Neuronal stem cell (in vitro differentiated cells): ENCODE data around the gene GBGT1.
"Not testable (repeated sequence)": the region's sequence is repeated elsewhere in the genome, so short reads cannot be mapped to it uniquely, and the experiment has no call there.

Source experiments
- DNase-seq: peaks from one replicate; pipeline ENCODE4 v3.0.0-alpha.2; 2013; ENCODE audit warnings: low spot score
- H2AFZ ChIP-seq: one replicate; pipeline ENCODE4 v1.6.1; 2013; ENCODE audit warnings: mild to moderate bottlenecking, low read length, inconsistent platforms
- H2AK5ac ChIP-seq: 2 replicates; pipeline ENCODE4 v1.6.1; 2013; ENCODE audit warnings: low read depth, mild to moderate bottlenecking, inconsistent platforms, low read length, moderate library complexity, mixed read lengths
- H2BK120ac ChIP-seq: 2 replicates; pipeline ENCODE4 v1.6.1; 2013; ENCODE audit warnings: low read depth, mild to moderate bottlenecking, inconsistent platforms, low read length, moderate library complexity, mixed read lengths
- H2BK12ac ChIP-seq: one replicate; pipeline ENCODE4 v1.6.1; 2013; ENCODE audit warnings: low read length, inconsistent platforms
- H2BK15ac ChIP-seq: 2 replicates; pipeline ENCODE4 v1.6.1; 2013; ENCODE audit warnings: mild to moderate bottlenecking, low read length, inconsistent platforms, mixed read lengths
- H2BK5ac ChIP-seq: one replicate; pipeline ENCODE4 v1.6.1; 2013; ENCODE audit warnings: inconsistent platforms, mild to moderate bottlenecking, low read length, moderate library complexity
- H3K14ac ChIP-seq: one replicate; pipeline ENCODE4 v1.6.1; 2013; ENCODE audit warnings: low read length, inconsistent platforms
- H3K18ac ChIP-seq: 2 replicates; pipeline ENCODE4 v1.6.1; 2013; ENCODE audit warnings: low read length, inconsistent platforms
- H3K23ac ChIP-seq: 2 replicates; pipeline ENCODE4 v1.6.1; 2013; ENCODE audit warnings: low read depth, mild to moderate bottlenecking, mixed read lengths, low read length, inconsistent platforms; ENCODE audit not compliant: poor library complexity
- H3K27ac ChIP-seq: replicated peaks from 3 replicates; pipeline ENCODE4 v1.5.1; 2013; ENCODE audit warnings: low read length, inconsistent platforms
- H3K27me3 ChIP-seq, 3 experiments: 2 replicates each; pipeline ENCODE4 v1.6.1; 2013; ENCODE audit warnings: low read length in 3 of 3, mild to moderate bottlenecking in 2 of 3, inconsistent platforms in 1 of 3, low read depth in 1 of 3, mixed read lengths in 1 of 3, moderate library complexity in 1 of 3; ENCODE audit not compliant: control insufficient read depth in 3 of 3, insufficient read depth in 3 of 3
- H3K36me3 ChIP-seq, 2 donors: replicated peaks in 1 of 2; 2 replicates each; pipeline ENCODE4 v1.6.1; 2013; ENCODE audit warnings: low read length in 2 of 2; ENCODE audit not compliant: control insufficient read depth in 2 of 2, insufficient read depth in 2 of 2
- H3K4ac ChIP-seq: 2 replicates; pipeline ENCODE4 v1.6.1; 2013; ENCODE audit warnings: inconsistent platforms, mild to moderate bottlenecking, low read length, moderate library complexity
- H3K4me1 ChIP-seq, 2 donors: 1 replicate in 1 of 2; 2 replicates in 1 of 2; pipeline ENCODE4 v1.6.1; 2013; ENCODE audit warnings: low read length in 2 of 2, low read depth in 1 of 2; ENCODE audit not compliant: control insufficient read depth in 2 of 2, insufficient read depth in 1 of 2
- H3K4me2 ChIP-seq: one replicate; pipeline ENCODE4 v1.6.1; 2013; ENCODE audit warnings: mild to moderate bottlenecking, low read length, inconsistent platforms; ENCODE audit not compliant: insufficient read depth, poor library complexity, severe bottlenecking
- H3K4me3 ChIP-seq, 2 donors: 2 replicates each; pipeline ENCODE4 v1.5.1; 2013; ENCODE audit warnings: low read length in 2 of 2, mild to moderate bottlenecking in 2 of 2, inconsistent platforms in 1 of 2, moderate library complexity in 1 of 2
- H3K79me1 ChIP-seq: one replicate; pipeline ENCODE4 v1.6.1; 2013; ENCODE audit warnings: low read depth, mild to moderate bottlenecking, inconsistent platforms, low read length, moderate library complexity
- H3K9ac ChIP-seq: one replicate; pipeline ENCODE4 v1.6.1; 2013; ENCODE audit warnings: mild to moderate bottlenecking, low read depth, low read length, inconsistent platforms; ENCODE audit not compliant: poor library complexity
- H3K9me3 ChIP-seq, 2 donors: replicated peaks in 1 of 2; 2 replicates each; pipeline versions ENCODE3 to v1.6.1; 2013; ENCODE audit warnings: low read length in 2 of 2, mild to moderate bottlenecking in 2 of 2, inconsistent platforms in 1 of 2, low read depth in 1 of 2, mixed read lengths in 1 of 2, moderate library complexity in 1 of 2; ENCODE audit not compliant: control insufficient read depth in 2 of 2, insufficient read depth in 1 of 2
- H4K8ac ChIP-seq: one replicate; pipeline ENCODE4 v1.6.1; 2013; ENCODE audit warnings: low read depth, mild to moderate bottlenecking, inconsistent platforms, low read length, moderate library complexity
- H4K91ac ChIP-seq: one replicate; pipeline ENCODE4 v1.6.1; 2013; ENCODE audit warnings: low read length, low read depth, mild to moderate bottlenecking, inconsistent platforms; ENCODE audit not compliant: poor library complexity
- WGBS, 2 donors: extraction: QIAGEN DNeasy Blood & Tissue Kit; methylation state at CpG; one replicate each; pipeline ENCODE4 v1.1.7; 2013; ENCODE audit warnings: missing lambda C conversion rate in 2 of 2, mixed read lengths in 1 of 2; ENCODE audit not compliant: insufficient read length in 2 of 2, insufficient replicate concordance in 1 of 2; ENCODE audit errors: extremely low coverage in 2 of 2; 5-methylcytosine and 5-hydroxymethylcytosine counted together

Gene GBGT1

GRCh38 chr9:133208880-133209300, 45.2 kb upstream of the GBGT1 start, which contains the start of gene OBP2B:
Gene OBP2B (minus strand): TSS chr9:133209250. CDS start chr9:133209199, 51 bp downstream.
- H3K9ac ChIP-seq, H3K36me3 ChIP-seq, DNase-seq, H4K91ac ChIP-seq, H3K9me3 ChIP-seq, H2BK15ac ChIP-seq, H2AFZ ChIP-seq, H2BK120ac ChIP-seq, H3K27ac ChIP-seq, H3K4me1 ChIP-seq, H2AK5ac ChIP-seq, H2BK12ac ChIP-seq, H3K4ac ChIP-seq, H2BK5ac ChIP-seq, H3K4me3 ChIP-seq, H3K23ac ChIP-seq, H3K79me1 ChIP-seq, H3K4me2 ChIP-seq, H3K14ac ChIP-seq: not testable (repeated sequence)
- no CpG with 5 or more reads among the region's 18 CpGs for WGBS, 2 donors
- peak within 1 kb of the TSS; percentile 43 for H4K8ac ChIP-seq
- H3K18ac ChIP-seq, result peak within 1 kb of the TSS; percentile 48
- peaks cover 0 to 42% (median 5%) of the 10 kb centered on the region in 3 experiments for H3K27me3 ChIP-seq

GRCh38 chr9:133208171-133208879, 44.6 kb upstream of the GBGT1 start:
- not testable (repeated sequence) for H3K79me1 ChIP-seq, H2AFZ ChIP-seq, H3K27ac ChIP-seq, H3K9ac ChIP-seq, H3K14ac ChIP-seq, H2BK15ac ChIP-seq, H3K4me2 ChIP-seq, H2AK5ac ChIP-seq, H3K4me1 ChIP-seq, H3K23ac ChIP-seq, H4K8ac ChIP-seq, H2BK120ac ChIP-seq, H3K4me3 ChIP-seq, H3K36me3 ChIP-seq, H3K9me3 ChIP-seq, H2BK5ac ChIP-seq, DNase-seq, H4K91ac ChIP-seq, H2BK12ac ChIP-seq, H3K4ac ChIP-seq
- no CpG with 5 or more reads among the region's 16 CpGs for WGBS, 2 donors
- Histone ChIP-seq H3K27me3 (peaks cover 0 to 48% (median 9%) of the 10 kb centered on the region in 3 experiments), H3K18ac (peak overlapping the region; percentile 48)

GRCh38 chr9:133207540-133208170, 43.9 kb upstream of the GBGT1 start:
- no peak for DNase-seq
- Histone ChIP-seq H3K27ac (no peak overlapping the region), H2BK12ac (no peak overlapping the region), H3K4me3 (no peak overlapping the region), H2BK5ac (no peak overlapping the region), H2AK5ac (no peak overlapping the region), H3K14ac (no peak overlapping the region), H3K4me1 (no peaks in the 10 kb centered on the region), H3K36me3 (no peaks in the 10 kb centered on the region), H4K91ac (no peak overlapping the region), H3K79me1 (peaks cover 2% of the 10 kb centered on the region), H3K9me3 (peaks cover 0 to 11% of the 10 kb centered on the region in 2 donors), H3K27me3 (peaks cover 0 to 53% (median 13%) of the 10 kb centered on the region in 3 experiments), H3K4me2 (no peak overlapping the region), H3K4ac (no peak overlapping the region), H3K18ac (peak overlapping the region; percentile 64), H3K23ac (no peak overlapping the region), H2BK120ac (no peak overlapping the region), H2AFZ (no peak overlapping the region), H4K8ac (no peak overlapping the region), H3K9ac (peak overlapping the region; percentile 60), H2BK15ac (no peak overlapping the region)
- no CpG with 5 or more reads among the region's 16 CpGs for WGBS, 2 donors

GRCh38 chr9:133207021-133207531, 43.4 kb upstream of the GBGT1 start:
- H3K79me1 ChIP-seq, result peaks cover 4% of the 10 kb centered on the region
- H3K4ac ChIP-seq, result no peak overlapping the region
- no peaks in the 10 kb centered on the region for H3K36me3 ChIP-seq
- H3K14ac ChIP-seq, result peak overlapping the region; percentile 47
- H4K91ac ChIP-seq, result no peak overlapping the region
- H3K18ac ChIP-seq, result peak overlapping the region; percentile 27
- no peak for DNase-seq
- no peak overlapping the region for H3K4me3 ChIP-seq
- WGBS, 2 donors, result no CpG with 5 or more reads among the region's 14 CpGs
- H2AFZ ChIP-seq, result no peak overlapping the region
- H2BK5ac ChIP-seq, result no peak overlapping the region
- no peak overlapping the region for H3K23ac ChIP-seq
- H3K4me1 ChIP-seq, result no peaks in the 10 kb centered on the region
- H3K9me3 ChIP-seq, result peaks cover 0 to 11% of the 10 kb centered on the region in 2 donors
- peak overlapping the region; percentile 45 for H2BK15ac ChIP-seq
- H3K27ac ChIP-seq, result no peak overlapping the region
- no peak overlapping the region for H2BK12ac ChIP-seq
- H3K27me3 ChIP-seq, result peaks cover 0 to 53% (median 13%) of the 10 kb centered on the region in 3 experiments
- H2BK120ac ChIP-seq, result no peak overlapping the region
- no peak overlapping the region for H3K9ac ChIP-seq
- peak overlapping the region; percentile 68 for H2AK5ac ChIP-seq
- H4K8ac ChIP-seq, result no peak overlapping the region
- no peak overlapping the region for H3K4me2 ChIP-seq
